GM19324 (cell line): ENCODE measurements around the gene ZNF74.
"Not testable (repeated sequence)": the region's sequence is repeated elsewhere in the genome, so short reads cannot be mapped to it uniquely, and the experiment has no call there.

Source experiments
- ATAC-seq: cut with Tn5 transposase; IDR thresholded peaks from one replicate; pipeline ENCODE4 v1.9.1; 2021; ENCODE audit warnings: mild to moderate bottlenecking, moderate library complexity; ENCODE audit not compliant: unreplicated experiment, low FRiP score

The ZNF74 gene

DNA sequence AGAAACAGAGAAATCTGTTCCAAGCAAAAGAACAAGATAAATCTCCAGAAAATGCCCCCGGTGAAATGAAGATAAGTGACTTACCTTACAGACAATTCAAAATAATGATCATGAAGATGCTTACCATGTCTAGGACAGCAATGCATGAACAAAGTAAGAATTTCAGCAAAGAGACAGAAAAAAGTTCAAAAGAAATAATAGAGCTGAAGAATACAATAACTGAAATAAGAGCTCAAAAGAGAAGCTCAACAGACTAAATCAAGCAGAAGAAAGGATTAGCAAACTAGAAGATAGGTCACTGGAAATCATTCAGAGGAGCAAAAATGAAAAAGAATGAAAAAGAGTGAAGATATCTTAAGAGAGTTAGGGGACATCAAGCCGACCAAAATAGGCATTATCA is 19.8 kb upstream of the ZNF74 start:
- not testable (repeated sequence) for ATAC-seq

DNA sequence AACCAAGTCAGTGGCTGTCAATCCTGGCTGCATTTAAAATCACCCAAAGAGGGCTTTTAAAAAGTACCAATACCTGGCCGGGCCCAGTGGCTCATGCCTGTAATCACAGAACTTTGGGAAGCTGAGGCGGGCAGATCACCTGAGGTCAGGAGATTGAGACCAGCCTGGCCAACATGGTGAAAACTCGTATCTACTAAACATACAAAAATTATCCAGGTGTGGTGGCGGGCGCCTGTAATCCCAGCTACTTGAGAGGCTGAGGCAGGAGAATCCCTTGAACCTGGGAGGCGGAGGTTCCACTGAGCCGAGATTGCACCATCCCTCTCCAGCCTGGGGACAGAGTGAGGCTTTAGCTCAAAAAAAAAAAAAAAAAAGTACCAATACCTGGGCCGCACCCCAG is 17.7 kb upstream of the ZNF74 start:
- not testable (repeated sequence) for ATAC-seq

DNA sequence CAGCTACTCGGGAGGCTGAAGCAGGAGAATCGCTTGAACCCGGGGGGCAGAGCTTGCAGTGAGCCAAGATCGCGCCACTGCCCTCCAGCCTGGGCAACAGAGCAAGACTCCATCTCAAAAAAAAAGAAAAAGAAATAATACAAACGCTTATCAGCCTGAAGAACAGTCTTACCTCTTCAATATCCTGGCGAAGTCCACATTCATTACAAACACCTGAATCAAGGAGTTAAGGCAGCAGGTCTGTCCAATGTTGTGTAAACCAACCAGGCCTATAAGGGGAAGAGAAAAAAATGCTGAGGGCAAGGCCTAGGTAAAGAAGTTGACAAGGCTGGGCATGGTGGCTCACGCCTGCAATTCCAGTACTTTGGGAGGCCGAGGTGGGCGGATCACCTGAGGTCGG is 17.0 kb upstream of the ZNF74 start:
- not testable (repeated sequence) for ATAC-seq

DNA sequence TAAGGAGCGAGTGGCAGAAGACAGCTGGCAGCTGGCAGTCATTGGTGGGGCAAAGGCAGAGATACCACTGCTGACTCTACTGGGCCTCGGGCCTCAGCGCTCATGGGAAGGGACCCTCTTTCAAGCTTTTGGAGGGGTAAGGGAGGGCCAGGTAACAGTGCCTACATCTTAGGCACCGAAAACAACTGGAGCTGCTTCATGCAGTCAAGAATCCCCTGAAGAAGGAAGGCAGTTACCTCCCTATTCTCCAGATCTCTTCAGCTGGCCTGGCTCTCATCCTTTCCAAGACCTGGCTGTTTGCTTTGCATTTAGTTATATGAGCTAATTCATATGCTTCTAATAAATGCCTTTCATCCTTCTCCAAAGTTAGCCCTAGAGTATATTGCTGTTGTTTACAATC is 15.8 kb upstream of the ZNF74 start:
- no peak for ATAC-seq

DNA sequence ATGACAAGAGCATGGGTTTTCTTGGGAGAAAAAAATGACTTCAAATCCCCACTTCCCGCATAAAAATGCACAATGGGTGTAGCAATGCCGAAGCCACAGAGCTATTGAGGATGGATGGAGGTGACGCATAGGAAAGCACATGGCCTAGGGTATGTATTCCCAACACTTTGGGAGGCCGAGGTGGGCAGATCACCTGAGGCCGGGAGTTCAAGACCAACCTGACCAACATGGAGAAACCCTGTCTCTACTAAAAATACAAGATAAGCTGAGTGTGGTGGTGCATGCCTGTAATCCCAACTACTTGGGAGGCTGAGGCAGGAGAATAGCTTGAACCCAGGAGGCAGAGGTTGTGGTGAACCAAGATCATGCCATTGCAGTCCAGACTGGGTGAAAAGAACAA is 15.3 kb upstream of the ZNF74 start:
- ATAC-seq, result not testable (repeated sequence)

DNA sequence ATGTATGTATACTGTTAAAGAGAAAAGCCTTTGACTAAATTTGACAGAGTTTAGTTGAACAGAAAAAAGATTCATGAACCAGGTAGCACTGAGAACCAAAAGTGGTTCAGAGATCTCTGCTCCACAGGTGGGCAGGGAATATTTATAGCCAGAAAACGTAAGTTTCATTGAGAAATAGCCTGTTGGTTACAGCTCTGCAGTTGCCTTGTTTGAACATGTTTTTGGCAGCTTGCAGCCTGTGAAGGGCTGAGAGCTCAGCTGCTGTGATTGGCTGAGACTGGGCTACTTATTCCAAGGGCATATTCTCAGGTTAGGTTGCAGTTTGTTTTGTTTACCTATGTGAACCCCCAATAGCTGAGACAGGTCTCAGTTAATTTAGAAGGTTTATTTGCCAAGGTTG is 13.5 kb upstream of the ZNF74 start:
- no peak for ATAC-seq

DNA sequence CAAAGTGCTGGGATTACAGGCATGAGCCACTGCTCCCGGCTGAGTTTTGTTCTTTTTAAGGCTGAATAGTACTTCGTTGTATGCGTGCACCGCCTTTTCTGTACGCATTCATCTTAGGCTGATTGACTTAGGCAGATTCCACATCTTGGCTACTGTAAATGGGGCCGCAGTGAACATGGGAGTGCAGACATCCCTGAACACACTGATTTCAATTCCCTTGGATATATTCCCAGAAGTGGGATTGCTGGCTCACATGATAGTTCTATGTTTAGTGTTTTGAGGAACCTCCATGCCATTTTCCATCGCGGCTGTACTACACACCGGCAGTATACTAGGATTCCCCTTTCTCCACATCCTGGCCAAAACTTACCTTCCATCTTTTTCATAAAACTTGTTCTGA is 10.4 kb upstream of the ZNF74 start:
- ATAC-seq, result no peak

DNA sequence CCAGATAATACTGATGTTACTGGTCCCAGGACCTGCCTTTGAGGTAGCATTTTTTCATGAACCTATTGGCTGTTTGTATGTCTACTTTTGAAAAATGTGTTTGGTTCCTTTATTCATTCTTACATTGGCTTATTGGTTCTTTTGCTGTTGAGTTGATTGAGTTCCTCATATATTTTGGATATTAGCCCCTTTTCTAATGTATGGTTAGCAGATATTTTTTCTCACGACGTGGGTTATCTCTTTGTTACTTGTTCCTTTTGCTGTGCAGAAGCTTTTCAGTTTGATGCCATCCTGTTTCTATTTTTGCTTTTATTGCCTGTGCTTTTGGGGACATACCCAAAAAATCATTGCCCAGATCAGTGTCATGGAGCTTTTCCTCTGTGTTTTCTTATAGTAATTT is 9.8 kb upstream of the ZNF74 start:
- no peak for ATAC-seq

DNA sequence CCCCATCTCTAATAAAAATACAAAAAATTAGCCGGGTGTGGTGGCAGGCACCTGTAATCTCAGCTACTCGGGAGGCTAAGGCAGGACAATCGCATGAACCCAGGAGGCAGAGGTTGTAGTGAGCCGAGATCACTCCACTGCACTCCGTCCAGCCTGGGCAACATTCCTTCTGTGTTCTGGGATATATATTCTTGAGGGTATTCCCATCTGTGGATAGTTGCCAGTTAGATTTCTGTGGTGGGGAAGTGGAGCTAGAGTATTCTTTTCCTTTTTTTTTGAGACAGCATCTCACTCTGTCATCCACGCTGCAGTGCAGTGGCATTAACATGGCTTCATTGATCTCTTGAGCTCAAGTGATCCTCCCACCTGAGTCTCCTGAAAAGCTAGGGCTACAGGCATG is 9.1 kb upstream of the ZNF74 start:
- ATAC-seq, result no peak

DNA sequence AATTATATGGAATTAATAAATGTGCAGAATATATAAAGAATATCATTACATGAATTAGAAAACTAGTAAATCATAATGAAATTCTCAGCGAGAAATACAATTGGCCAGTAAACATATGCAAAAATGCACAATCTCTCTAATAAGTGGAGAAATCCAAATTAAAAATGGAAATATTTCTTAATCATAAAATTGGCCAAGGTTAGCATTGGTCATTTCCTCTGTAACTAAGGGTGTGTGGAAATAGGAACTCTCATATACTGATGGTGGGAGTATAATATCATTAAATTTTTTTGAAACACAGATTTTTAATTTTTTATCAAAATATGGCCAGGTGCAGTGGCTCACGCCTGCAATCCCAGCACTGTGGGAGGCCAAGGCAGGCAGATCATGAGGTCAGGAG is 7.6 kb upstream of the ZNF74 start:
- no peak for ATAC-seq

DNA sequence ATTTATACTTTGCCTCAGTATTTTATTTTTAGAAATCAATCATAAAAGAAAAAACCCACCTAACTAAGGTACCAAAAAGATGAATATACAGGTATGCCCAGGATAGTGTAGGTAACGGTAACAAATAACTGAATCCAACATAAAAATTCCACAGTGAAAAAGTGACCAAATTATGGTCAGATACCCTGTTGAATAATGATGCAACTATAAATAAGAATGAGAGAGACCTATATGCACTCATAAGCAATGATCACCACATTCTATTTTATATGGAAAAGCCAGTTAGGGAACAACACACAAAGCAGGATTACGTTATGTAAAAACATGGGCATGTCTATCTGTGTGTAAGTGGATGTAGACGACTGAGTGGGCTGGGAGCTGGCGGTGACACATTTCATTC is 7.0 kb upstream of the ZNF74 start:
- ATAC-seq, result no peak

DNA sequence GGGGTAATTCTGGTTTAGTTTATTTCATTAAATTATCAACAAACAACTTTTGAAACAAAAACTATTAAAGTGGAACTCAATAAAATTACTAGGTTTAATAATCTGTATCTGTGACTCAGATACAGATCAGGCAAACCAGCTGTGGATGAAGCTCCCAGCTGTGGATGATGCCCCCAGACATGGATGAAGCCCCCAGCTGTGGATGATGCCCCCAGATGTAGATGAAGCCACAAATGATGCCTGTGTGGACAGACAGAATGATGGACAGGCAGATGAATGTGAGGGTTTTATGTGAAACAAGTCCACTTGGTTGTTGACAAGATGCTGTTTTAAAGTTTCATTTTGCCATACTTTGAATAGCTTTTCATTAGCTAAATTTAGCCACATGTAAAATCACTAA is 5.8 kb upstream of the ZNF74 start:
- ATAC-seq, result no peak

DNA sequence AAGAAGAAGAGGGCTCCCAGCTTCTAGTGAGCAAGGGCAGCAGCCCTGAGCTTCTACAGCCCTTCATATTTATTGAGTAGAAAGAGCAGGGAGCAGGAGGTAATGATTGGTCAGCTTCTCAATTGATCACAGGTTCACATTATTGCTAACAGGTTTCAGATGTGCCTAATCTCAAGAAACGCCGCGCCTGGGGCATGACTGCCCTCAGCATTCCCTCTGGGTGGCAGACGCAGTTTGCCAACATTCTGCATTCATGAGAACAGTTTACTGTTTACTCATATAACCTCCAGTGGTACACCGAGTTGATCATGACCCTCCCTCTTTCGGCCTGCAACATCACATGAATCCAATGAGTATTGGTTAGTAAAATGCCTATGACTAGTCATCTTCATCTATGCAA is 4.7 kb upstream of the ZNF74 start:
- ATAC-seq, result no peak

DNA sequence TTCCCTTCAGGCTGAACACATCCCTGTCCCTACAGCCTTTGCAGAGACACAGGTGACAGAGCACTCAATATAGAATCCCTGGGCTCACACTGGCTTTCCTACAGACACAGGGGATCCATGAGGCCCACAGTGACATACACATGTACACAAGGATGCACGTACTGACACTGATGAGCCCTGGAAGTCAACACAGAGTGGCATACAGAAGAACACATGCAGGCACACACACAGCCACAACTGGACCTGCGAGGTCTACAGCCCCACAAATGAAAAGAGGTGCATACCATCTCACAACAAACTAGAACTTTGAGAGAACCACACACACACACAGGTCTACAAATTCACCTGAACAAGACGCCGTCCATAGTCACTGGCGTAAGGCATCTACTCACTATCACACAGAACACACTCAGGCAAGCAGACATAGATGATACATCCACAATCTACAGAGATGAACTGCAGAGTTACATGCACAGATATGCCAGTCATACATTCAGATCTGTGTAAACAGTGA is 3.5 kb upstream of the ZNF74 start:
- no peak for ATAC-seq

DNA sequence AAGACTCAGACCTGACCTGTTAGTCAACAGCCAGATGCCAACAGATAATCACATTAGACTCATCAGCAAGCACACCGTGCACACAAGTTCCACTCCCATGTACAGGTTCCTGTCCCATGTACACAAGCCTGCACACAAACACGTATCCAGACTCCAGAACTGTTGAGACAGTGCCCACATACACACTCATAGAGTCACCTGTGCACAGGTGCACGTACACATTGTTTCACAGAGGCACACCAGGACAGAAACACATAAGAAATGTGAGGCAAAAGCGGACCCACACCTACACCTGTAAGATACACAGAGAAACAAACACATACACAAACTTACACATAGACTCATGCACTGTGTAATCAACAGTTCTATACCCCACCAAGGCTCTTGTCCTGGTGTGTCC is 2.7 kb upstream of the ZNF74 start:
- ATAC-seq, result no peak

DNA sequence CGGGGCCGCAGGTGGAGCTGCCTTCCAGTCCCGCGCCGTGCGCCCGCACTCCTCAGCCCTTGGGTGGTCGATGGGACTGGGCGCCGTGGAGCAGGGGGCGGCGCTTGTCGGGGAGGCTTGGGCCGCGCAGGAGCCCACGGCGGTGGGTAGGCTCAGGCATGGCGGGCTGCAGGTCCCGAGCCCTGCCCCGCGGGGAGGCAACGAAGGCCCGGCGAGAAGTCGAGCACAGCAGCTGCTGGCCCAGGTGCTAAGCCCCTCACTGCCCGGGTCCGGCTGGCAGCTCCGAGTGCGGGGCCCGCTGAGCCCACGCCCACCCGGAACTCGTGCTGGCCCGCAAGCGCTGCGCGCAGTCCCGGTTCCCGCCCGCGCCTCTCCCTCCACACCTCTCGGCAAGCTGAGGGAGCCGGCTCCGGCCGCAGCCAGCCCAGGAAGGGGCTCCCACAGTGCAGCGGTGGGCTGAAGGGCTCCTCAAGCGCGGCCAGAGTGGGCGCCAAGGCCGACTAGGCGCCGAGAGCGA is 1.5 kb upstream of the ZNF74 start:
- not testable (repeated sequence) for ATAC-seq

DNA sequence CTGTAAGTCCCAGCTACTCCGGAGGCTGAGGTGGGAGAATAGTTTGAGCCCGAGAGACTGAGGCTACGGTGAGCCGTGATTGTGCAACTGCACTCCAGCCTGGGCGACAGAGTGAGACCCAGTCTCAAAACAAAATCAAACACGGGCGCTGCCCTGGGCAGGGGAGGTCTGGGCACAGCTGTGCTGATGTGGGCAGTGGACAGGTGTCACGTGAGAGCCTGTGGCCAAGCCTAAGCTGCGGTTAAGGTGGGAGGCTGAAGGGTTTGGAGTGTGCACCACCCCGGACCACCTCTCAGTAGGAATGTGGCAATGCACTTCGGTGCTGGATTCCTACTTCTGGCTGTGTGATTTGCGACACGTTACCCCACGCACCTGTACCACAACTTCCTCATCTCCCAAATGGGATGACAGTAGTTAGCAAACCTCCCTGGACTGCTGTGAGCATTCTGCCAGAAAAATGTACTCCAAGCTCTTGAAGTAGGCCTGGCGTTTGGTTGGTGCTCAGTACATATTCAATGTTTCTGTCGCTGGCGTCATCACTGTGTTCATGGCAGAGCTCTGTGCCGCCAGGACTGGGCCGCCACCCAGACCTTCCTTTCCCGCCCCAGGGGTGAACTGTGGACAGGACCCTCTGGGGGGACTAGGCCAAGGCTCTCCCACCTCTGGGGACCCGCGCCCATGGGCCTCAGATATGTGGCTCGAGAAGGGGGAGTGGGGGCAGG is 807 bp upstream of the ZNF74 start:
- no peak for ATAC-seq

DNA sequence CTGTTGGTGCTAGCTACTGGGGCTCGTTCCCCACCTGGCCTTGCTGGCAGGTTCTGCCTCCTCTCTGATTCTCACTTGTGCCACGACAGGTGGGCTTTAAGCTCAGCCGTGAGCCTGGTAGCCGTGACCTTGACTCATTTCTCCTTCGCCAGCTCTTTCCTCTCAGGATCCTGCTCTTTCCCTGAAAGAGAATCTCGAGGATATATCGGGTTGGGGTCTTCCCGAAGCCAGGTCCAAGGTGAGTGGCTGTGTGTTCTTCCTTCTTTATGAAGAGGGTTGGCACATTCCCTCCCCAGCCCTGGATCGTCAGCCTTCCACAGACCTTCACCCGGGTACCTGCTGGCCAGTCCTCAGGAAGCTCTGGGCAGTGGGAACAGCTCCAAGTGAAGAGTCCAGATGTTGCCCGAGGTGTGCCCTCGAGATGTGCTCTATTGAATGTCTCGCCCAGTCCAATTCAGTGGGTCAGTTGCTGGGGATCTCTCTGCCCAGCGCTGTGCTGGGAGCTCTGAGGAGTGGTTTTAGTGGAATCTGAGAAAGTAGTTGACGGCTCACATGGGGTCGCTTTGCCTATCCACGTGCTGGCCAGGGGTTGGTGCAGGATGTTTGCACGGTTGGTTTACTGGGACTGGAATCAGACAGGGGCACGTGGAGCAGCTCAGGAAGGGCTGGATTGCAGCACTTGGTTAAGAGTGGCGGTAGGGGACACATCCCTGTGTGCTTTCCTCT is 1.4 kb downstream of the ZNF74 start:
- ATAC-seq, result no peak

DNA sequence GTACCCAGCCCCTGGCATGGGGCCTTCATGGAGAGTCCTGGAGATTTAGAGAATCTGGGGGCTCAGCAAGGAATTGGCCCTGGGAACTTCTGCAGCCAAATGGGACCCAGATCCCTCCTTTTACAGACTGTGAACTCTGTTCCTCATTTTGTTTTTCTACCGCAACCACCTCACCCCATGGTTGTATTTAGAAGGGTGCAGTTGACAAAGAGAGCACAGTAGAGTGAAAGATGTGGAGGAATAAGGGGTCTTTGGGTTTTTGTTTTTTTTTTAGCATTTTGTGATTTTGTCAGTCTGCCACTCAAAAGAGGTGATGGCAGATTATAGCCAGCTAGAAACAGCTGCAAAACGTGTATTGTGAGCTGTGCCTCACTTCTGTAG is 1.9 kb downstream of the ZNF74 start:
- ATAC-seq, result no peak

DNA sequence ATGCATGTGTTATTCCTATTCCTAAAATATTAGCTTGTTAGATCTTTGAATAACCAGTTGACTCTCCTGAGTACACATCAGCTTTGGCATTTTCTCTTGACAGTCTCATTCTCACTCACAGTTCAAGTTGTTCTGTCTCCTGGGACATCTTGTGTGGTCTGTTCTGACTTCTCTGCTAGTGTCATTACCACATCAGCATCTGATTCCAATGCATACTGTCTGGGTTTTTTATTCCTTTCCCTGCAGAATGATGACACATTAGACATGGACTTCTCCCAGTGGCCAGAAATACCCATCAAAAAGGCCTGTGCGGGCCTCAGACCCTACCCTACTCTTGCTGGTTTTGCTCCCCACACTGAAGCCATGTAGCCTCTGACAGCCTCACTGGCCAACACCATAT is 2.7 kb downstream of the ZNF74 start:
- ATAC-seq, result no peak

DNA sequence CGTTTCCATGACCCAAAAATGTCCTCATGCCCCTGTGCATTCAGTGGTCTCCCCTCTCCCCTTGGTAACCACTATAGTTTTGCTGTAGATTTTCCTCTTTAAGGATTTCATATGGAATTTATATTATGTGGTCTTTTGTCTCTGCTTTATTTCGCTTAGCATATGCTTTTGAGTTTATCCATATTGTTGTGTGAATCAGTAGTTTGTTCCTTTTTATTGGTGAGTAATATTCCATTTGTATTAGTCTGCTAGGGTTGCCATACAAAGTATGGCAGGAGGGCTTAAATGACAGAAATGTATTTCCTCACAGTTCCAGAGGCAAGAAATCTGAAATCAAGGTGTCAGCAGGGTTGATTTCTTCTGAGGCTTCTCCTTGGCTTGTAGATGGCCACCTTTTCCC is 3.5 kb downstream of the ZNF74 start:
- ATAC-seq, result no peak

DNA sequence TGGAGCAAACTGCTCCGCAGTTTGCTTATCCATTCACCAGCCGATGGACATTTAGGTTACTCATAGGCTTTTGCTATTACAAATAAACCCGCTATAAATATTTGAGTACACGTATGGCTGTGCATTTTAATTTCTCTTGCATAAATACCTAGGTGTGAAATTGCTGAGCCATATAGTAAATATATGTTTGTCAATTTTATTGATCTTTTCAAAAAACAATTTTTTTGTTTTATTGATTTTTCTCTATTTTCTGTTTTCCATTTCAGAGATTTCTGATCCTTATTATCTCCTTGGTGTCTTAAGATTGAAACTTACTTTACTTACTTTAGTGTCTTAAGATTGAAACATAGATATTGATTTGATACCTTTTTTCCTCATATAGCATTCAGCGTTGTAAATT is 4.5 kb downstream of the ZNF74 start:
- ATAC-seq, result no peak
